ENCODE results near the gene MAPK11. TPM values are rescaled to one million over a fixed set of nuclear protein-coding genes. Genes with fewer than 3 reads are reported as not detected.

The MAPK11 gene
- total RNA-seq (10 to 100 TPM in 1 of 2 donors, 1 to 10 TPM in 1; 8.3 to 15.3 TPM), polyA plus RNA-seq (10 to 100 TPM in 1 of 2 donors, 1 to 10 TPM in 1; 9.9 to 13.9 TPM)
- long read RNA-seq, donor 1, partial matches to known transcripts = 0 of 2 reads
- long read RNA-seq, donor 1, other reads (novel, unspliced or antisense) = 0 of 2 reads
- long read RNA-seq, donor 2 = 0 reads
- long read RNA-seq, donor 3 = 0 reads
- long read RNA-seq, donor 4, partial matches to known transcripts = 0 of 2 reads
- long read RNA-seq, donor 4, other reads (novel, unspliced or antisense) = 0 of 2 reads
- long read RNA-seq, donor 5, partial matches to known transcripts = 0 of 2 reads
- long read RNA-seq, donor 5, other reads (novel, unspliced or antisense) = 0 of 2 reads

DNA sequence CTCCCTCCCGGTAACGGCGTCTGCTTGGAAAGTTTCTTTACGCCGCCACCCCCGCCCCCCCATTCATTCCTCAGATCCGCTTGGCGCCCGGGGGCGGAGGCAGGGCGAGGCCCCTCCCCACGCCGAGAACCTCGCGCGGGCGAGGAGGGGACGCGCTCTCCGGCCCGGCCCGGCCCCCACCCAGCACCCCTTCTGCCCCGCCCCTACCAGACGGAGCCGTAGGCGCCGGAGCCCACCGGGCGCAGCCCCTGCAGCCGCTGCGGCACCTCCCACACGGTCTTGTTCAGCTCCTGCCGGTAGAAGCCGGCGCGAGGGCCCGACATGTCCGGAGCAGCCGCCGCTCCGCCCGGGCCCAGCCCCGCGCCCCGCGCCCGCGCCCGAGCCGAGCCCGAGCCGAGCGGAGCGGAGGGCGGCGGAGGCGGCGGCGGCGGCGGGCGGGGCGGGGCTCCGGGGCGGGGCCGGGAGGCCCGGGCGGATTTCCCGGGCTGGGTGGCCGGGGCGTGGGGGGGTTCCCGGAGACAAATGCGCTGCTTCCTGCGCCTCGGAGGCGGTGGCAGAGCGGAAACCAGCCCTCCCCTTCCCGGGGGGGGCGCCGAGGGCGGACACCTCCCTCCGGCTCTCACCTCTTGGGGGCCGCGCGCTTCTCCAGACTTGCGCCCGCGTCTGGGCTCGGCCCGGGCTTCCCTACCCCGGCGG lies at the start of gene MAPK11:
Gene MAPK11 (minus strand): TSS at position 411 of the 696 bp plus-strand sequence. CDS start 88 bp downstream, at position 323.
- Histone ChIP-seq H3K9me3 (ENCODE audit: control insufficient read depth in 4 of 4, insufficient read depth in 3 of 4, low read length in 3 of 4) (no peaks in the 10 kb centered on the region), H3K4me3 (peak within 1 kb of the TSS; percentile 32), H3K9ac (ENCODE audit: insufficient read depth in 1 of 2, low read length in 2 of 2) (no peak within 1 kb of the TSS), H3K36me3 (ENCODE audit: control insufficient read depth in 4 of 4, insufficient read depth in 4 of 4, low read length in 4 of 4) (peaks cover 0 to 6% (median 3%) of the 10 kb centered on the region in 4 donors), H3K27me3 (ENCODE audit: control insufficient read depth in 3 of 3, insufficient read depth in 3 of 3, low read length in 2 of 3) (no peaks in the 10 kb centered on the region), H3K4me1 (ENCODE audit: control insufficient read depth in 5 of 5, insufficient read depth in 5 of 5, low read length in 5 of 5) (peaks cover 0 to 30% (median 18%) of the 10 kb centered on the region in 5 donors), H3K27ac (ENCODE audit: low read depth in 1 of 2, low read length in 1 of 2) (peak within 1 kb of the TSS; percentile 46 to 71)
- 0 to 1% methylated on average over 63 to 92 of the region's 92 CpGs for WGBS, 2 donors
- DNase-seq (peak in 2 of 3 donors; percentile 39 to 48), ATAC-seq (ENCODE audit: insufficient read depth, low FRiP score) (peak; percentile 8)
- TF ChIP-seq, protein P1, sequence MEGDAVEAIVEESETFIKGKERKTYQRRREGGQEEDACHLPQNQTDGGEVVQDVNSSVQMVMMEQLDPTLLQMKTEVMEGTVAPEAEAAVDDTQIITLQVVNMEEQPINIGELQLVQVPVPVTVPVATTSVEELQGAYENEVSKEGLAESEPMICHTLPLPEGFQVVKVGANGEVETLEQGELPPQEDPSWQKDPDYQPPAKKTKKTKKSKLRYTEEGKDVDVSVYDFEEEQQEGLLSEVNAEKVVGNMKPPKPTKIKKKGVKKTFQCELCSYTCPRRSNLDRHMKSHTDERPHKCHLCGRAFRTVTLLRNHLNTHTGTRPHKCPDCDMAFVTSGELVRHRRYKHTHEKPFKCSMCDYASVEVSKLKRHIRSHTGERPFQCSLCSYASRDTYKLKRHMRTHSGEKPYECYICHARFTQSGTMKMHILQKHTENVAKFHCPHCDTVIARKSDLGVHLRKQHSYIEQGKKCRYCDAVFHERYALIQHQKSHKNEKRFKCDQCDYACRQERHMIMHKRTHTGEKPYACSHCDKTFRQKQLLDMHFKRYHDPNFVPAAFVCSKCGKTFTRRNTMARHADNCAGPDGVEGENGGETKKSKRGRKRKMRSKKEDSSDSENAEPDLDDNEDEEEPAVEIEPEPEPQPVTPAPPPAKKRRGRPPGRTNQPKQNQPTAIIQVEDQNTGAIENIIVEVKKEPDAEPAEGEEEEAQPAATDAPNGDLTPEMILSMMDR (IDR thresholded peaks at IDR 0.05; ENCODE audit: control extremely low read depth, extremely low read depth) = no peak

DNA sequence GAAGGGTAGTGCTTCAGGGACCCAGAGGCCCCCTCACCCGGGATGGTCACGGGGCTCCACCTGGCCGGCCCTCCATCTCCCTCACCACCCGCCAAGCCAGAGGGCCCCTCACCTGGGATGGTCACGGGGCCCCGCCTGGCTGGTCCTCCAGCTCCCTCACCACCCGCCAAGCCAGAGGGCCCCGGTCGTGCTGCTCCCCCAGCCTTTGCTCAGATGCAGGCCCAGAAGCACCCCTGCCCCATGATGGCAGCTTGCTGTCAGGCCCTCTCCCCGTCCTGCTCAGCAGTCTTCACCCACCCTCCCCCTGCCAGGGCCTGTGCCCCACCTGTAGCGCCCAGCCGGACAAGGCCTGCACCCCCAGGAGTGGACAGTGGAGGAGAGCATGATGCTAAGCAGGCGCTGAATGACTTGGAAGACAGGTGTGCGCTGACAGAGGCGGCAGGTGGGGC lies 49.3 kb upstream of the MAPK11 start:
- H3K9me3 ChIP-seq (ENCODE audit: control insufficient read depth in 4 of 4, insufficient read depth in 3 of 4, low read length in 3 of 4) = no peaks in the 10 kb centered on the region
- no peak overlapping the region for H3K27ac ChIP-seq (ENCODE audit: low read depth in 1 of 2, low read length in 1 of 2)
- no peak for ATAC-seq (ENCODE audit: insufficient read depth, low FRiP score)
- TF ChIP-seq, protein P1 (IDR thresholded peaks at IDR 0.05; ENCODE audit: control extremely low read depth, extremely low read depth) = no peak
- H3K9ac ChIP-seq (ENCODE audit: insufficient read depth in 1 of 2, low read length in 2 of 2) = no peak overlapping the region
- WGBS, 2 donors = 95 to 98% methylated on average over 15 of the region's 15 CpGs
- no peak for DNase-seq
- no peak overlapping the region for H3K4me3 ChIP-seq
- peaks cover 0 to 6% (median 0%) of the 10 kb centered on the region in 5 donors for H3K4me1 ChIP-seq (ENCODE audit: control insufficient read depth in 5 of 5, insufficient read depth in 5 of 5, low read length in 5 of 5)
- H3K36me3 ChIP-seq (ENCODE audit: control insufficient read depth in 4 of 4, insufficient read depth in 4 of 4, low read length in 4 of 4) = peaks cover 0 to 2% (median 0%) of the 10 kb centered on the region in 4 donors
- no peaks in the 10 kb centered on the region for H3K27me3 ChIP-seq (ENCODE audit: control insufficient read depth in 3 of 3, insufficient read depth in 3 of 3, low read length in 2 of 3)

DNA sequence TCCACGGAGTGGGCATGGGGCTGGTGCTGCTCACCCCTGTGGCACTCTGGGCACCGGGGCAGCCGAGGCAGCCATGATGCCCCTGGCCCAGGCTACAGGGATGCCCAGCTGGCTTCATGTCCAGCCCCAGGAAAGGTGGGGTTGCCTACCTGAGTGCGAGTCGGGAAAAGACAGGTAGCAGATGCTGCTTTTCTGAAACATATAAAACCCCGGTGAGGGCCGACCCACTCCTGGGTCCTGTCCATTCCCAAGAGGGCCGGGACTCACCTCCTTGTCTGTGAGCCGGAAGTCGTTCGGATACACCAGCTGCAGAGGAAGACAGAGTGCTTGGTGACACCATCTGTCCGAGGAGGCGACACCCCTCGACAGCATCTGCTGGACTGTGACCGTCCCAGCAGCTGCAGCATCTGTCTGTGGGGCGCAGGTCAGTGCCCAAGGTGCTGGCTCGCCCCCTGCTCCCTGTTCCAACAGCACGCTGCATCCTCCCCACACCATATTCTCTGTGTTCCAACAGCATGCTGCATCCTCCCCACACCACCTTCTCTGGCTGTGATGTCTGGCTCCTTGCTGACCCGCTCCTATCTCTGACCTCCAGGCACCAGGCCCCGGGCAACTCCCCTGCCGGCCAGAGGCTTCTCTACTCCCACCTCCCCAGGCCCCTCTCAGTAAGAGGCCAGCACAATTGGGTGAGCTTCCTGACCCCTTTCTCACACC lies 48.7 kb upstream of the MAPK11 start:
- H3K9me3 ChIP-seq (ENCODE audit: control insufficient read depth in 4 of 4, insufficient read depth in 3 of 4, low read length in 3 of 4) = no peaks in the 10 kb centered on the region
- DNase-seq = no peak

More for the DNA sequence above, 48.7 kb upstream of the MAPK11 start:
- H3K36me3 ChIP-seq (ENCODE audit: control insufficient read depth in 4 of 4, insufficient read depth in 4 of 4, low read length in 4 of 4) = peaks cover 0 to 2% (median 0%) of the 10 kb centered on the region in 4 donors
- no peak overlapping the region for H3K27ac ChIP-seq (ENCODE audit: low read depth in 1 of 2, low read length in 1 of 2)
- peaks cover 0 to 10% (median 0%) of the 10 kb centered on the region in 5 donors for H3K4me1 ChIP-seq (ENCODE audit: control insufficient read depth in 5 of 5, insufficient read depth in 5 of 5, low read length in 5 of 5)
- WGBS, 2 donors = 85 to 88% methylated on average over 21 of the region's 21 CpGs
- no peak for ATAC-seq (ENCODE audit: insufficient read depth, low FRiP score)
- TF ChIP-seq, protein P1 (IDR thresholded peaks at IDR 0.05; ENCODE audit: control extremely low read depth, extremely low read depth) = no peak
- no peak overlapping the region for H3K4me3 ChIP-seq
- H3K27me3 ChIP-seq (ENCODE audit: control insufficient read depth in 3 of 3, insufficient read depth in 3 of 3, low read length in 2 of 3) = no peaks in the 10 kb centered on the region
- H3K9ac ChIP-seq (ENCODE audit: insufficient read depth in 1 of 2, low read length in 2 of 2) = no peak overlapping the region
